T-helper 1 cell treated with Interleukin-12 subunit alpha and Interleukin-12 subunit beta and Interleukin-4 antibody, amounts not matched to agents 30 μg/mL and 1 μg/mL, for 36 hours (primary cell): ENCODE results near the gene PLCXD3.

ENCODE experiments used
- H3K27ac Mint-ChIP-seq: one replicate; pipeline ENCODE4 v1.8.0; 2021; ENCODE audit warnings: mild to moderate bottlenecking, mixed read lengths
- H3K27me3 Mint-ChIP-seq: one replicate; pipeline ENCODE4 v1.8.0; 2021; ENCODE audit warnings: low read depth, mixed read lengths
- H3K36me3 Mint-ChIP-seq: one replicate; pipeline ENCODE4 v1.8.0; 2021; ENCODE audit warnings: low read depth, mixed read lengths
- H3K4me1 Mint-ChIP-seq: one replicate; pipeline ENCODE4 v1.8.0; 2021; ENCODE audit warnings: low read depth, mixed read lengths
- H3K4me3 Mint-ChIP-seq: one replicate; pipeline ENCODE4 v1.8.0; 2021; ENCODE audit warnings: mild to moderate bottlenecking, moderate library complexity, mixed read lengths
- H3K9me3 Mint-ChIP-seq: one replicate; pipeline ENCODE4 v1.8.0; 2021; ENCODE audit warnings: mixed read lengths

Gene PLCXD3

GRCh38 chr5:41286165-41286564, 224.2 kb downstream of the PLCXD3 start:
- no peaks in the 10 kb centered on the region for H3K9me3 Mint-ChIP-seq
- H3K27me3 Mint-ChIP-seq: peaks cover 3% of the 10 kb centered on the region
- H3K4me3 Mint-ChIP-seq: no peak overlapping the region
- no peak overlapping the region for H3K27ac Mint-ChIP-seq
- H3K36me3 Mint-ChIP-seq: no peaks in the 10 kb centered on the region
- no peaks in the 10 kb centered on the region for H3K4me1 Mint-ChIP-seq

DNA sequence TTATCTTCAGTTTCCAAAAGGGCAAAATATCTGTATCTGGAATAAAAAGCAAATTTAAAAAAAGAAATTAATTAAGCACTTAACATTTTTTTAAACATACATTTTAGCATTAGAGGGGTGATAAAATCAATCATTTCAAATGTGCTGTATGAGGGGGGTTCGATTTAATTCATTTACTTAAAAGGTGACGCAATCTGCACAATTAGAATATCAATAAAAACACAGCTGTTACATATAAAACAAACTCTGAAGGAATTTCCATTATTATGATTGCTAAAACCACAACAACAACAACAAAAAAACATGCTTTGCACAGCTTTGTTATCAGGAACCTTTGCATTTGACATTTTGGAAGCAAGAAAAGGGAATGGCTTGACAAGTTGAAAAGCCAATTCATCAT, 225.5 kb downstream of the PLCXD3 start:
- Mint-ChIP-seq H3K4me3 (no peak overlapping the region), H3K27ac (no peak overlapping the region), H3K4me1 (no peaks in the 10 kb centered on the region), H3K9me3 (no peaks in the 10 kb centered on the region), H3K27me3 (peaks cover 3% of the 10 kb centered on the region), H3K36me3 (no peaks in the 10 kb centered on the region)

DNA sequence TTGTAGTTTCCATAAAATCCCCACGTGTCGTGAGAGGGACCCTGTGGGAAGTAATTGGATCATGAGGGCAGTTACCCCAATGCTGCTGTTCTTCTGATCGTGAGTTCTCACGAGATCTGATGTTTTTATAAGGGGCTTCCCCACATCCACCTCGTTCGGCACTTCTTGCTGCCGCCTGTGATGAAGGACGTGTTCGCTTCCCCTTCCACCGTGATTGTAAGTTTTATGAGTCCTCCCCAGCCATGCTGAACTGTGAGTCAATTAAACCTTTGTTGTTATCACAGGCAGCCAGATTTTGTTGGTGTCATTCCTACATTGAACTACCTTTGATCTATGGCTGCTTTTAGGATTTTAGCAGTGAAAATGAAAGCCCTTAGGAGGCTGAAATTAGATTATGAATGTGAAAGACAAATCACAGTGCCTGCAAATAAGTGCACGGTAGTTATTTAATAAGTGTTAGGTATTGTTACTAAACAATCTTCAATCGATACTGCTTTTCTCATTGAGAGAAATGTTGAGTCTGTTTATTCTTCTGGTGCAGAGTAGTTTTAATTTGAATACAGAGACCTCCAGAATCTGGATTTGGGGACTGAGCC, 229.1 kb downstream of the PLCXD3 start:
- H3K27me3 Mint-ChIP-seq: peaks cover 3% of the 10 kb centered on the region
- no peak overlapping the region for H3K27ac Mint-ChIP-seq
- H3K36me3 Mint-ChIP-seq: no peaks in the 10 kb centered on the region
- no peak overlapping the region for H3K4me3 Mint-ChIP-seq
- no peaks in the 10 kb centered on the region for H3K9me3 Mint-ChIP-seq
- H3K4me1 Mint-ChIP-seq: no peaks in the 10 kb centered on the region

GRCh38 chr5:41279040-41279439, 231.4 kb downstream of the PLCXD3 start:
- Mint-ChIP-seq H3K4me3 (no peak overlapping the region), H3K36me3 (no peaks in the 10 kb centered on the region)

DNA sequence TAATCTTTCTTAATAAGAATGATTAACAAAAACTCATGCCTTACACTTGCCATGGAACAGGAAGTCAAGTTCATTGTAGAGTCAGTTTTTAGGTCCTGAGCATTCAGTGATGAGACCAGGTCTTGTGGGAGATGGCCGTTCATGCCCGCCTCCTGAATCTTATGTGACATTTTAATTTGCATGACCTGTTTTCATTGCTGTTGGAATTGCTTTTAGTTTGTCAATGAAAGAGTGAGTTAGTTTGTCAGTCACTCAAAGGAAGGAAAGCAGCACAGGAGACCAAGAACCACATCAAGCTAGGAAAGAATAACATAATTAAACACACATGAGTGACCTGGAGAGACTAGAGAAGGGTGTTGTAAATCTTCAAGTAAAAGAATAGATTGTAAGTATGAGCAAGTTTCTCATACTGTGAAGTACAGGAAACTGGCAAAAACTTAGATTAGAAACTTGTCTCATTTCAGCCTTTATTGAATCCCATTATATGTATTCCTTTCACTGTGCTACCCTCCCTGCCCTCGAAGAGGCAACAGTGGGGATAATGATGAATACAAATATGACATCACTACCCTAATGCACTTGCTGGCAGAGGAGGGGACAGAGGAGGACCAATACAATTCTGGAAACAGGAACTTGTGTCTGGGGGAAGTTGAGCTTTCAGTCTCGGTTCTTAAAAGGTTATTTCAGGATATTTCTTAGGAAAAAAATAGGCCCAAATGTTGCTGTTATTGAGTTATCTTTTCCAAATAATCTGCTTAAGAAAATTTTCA, 232.7 kb downstream of the PLCXD3 start:
- no peaks in the 10 kb centered on the region for H3K9me3 Mint-ChIP-seq
- no peaks in the 10 kb centered on the region for H3K4me1 Mint-ChIP-seq
- H3K27me3 Mint-ChIP-seq: peaks cover 3% of the 10 kb centered on the region
- no peak overlapping the region for H3K27ac Mint-ChIP-seq
- no peak overlapping the region for H3K4me3 Mint-ChIP-seq
- no peaks in the 10 kb centered on the region for H3K36me3 Mint-ChIP-seq

More at GRCh38 chr5:41279040-41279439, 231.4 kb downstream of the PLCXD3 start:
- H3K4me1 Mint-ChIP-seq: no peaks in the 10 kb centered on the region
- no peak overlapping the region for H3K27ac Mint-ChIP-seq
- H3K9me3 Mint-ChIP-seq: no peaks in the 10 kb centered on the region
- peaks cover 3% of the 10 kb centered on the region for H3K27me3 Mint-ChIP-seq

- Mint-ChIP-seq H3K4me3 (no peak overlapping the region), H3K27ac (no peak overlapping the region), H3K4me1 (no peaks in the 10 kb centered on the region), H3K9me3 (no peaks in the 10 kb centered on the region), H3K27me3 (no peaks in the 10 kb centered on the region), H3K36me3 (no peaks in the 10 kb centered on the region)
Measured at GRCh38 chr5:41275813-41276512, 234.4 kb downstream of the PLCXD3 start.

DNA sequence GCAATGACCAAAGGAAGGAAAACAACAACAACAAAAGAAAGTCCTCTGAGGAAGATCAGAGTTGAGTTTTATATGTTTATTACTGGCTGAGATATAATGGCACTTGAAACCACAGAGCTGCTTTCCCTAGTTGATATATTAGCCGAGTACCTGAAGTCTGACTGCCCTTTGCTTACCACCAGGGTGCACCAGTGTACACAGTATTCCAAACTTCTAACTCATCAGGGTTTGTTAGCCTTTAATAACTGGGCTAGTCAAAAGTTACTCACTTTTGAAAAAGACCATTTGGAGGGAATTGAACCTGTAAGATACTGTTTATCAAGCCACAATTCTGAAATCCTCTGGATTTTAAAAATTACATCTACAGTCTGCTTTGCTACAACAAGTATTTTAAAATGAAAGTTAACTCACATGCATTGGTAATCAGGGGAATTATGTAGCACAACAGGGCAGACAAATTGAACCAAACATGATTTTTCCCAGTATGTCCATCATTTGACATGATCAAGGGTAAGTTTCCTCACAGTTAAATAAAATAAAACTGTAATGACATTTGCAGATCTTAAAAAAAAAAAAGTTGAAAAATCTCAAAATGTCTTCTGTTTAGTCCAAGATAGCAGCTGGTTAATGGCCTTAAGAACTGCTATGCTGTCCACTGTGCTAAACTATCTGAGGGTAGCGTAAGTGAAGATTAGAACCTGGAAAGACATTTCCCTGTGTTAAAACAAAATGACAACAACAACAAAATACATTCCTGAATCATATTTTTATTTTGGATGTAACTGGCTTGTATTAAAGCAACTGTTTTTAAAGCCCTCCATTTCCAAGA, 239.8 kb downstream of the PLCXD3 start:
- Mint-ChIP-seq H3K4me1 (no peaks in the 10 kb centered on the region), H3K4me3 (no peak overlapping the region), H3K27me3 (no peaks in the 10 kb centered on the region), H3K36me3 (no peaks in the 10 kb centered on the region), H3K27ac (no peak overlapping the region), H3K9me3 (no peaks in the 10 kb centered on the region)

- no peak overlapping the region for H3K27ac Mint-ChIP-seq
- no peaks in the 10 kb centered on the region for H3K27me3 Mint-ChIP-seq
- H3K4me3 Mint-ChIP-seq: no peak overlapping the region
- H3K4me1 Mint-ChIP-seq: no peaks in the 10 kb centered on the region
- H3K9me3 Mint-ChIP-seq: no peaks in the 10 kb centered on the region
- no peaks in the 10 kb centered on the region for H3K36me3 Mint-ChIP-seq
Measured at GRCh38 chr5:41268894-41269293, 241.5 kb downstream of the PLCXD3 start.

DNA sequence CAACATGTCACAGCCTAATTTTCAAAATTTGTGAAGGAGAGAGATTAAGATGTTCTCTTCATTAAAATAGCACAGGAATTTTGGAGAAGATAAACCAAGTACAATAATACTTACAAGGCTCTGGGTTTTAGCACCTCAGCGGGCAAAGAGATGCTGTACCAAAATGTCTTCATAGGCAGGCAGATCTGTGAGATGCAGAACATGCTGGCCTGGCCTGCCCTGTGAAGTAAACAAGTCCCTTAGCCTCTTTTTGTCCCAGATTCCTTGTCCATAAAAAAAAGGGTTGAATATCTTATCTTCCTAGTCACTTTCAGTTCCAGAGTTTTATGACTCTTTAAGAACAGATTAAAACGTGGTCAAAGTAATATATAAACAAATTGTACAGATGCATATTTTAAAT, 244.0 kb downstream of the PLCXD3 start:
- H3K4me1 Mint-ChIP-seq: no peaks in the 10 kb centered on the region
- H3K9me3 Mint-ChIP-seq: no peaks in the 10 kb centered on the region
- H3K4me3 Mint-ChIP-seq: no peak overlapping the region
- no peaks in the 10 kb centered on the region for H3K36me3 Mint-ChIP-seq
- no peak overlapping the region for H3K27ac Mint-ChIP-seq
- no peaks in the 10 kb centered on the region for H3K27me3 Mint-ChIP-seq

DNA sequence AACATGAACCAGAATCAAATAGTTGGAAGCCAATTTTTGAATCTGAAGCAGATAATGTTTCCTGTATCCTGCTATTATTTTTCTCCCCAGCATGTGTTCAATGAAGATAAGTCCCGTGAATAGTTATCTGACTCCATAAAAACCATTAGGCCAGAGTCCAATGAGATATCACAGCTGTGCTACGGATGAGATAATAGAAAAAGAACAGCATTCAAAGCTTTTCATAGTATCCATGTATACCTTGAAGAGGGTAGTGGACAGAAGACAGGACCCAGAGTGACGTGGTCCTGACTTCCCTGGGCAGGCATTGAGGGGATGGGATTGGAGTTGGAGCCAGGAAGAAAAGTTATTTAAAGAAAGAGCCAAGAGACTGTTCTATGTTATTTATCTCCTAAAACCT, 246.4 kb downstream of the PLCXD3 start:
- Mint-ChIP-seq H3K36me3 (no peaks in the 10 kb centered on the region), H3K27ac (no peak overlapping the region), H3K4me3 (no peak overlapping the region), H3K9me3 (no peaks in the 10 kb centered on the region), H3K27me3 (no peaks in the 10 kb centered on the region), H3K4me1 (no peaks in the 10 kb centered on the region)

DNA sequence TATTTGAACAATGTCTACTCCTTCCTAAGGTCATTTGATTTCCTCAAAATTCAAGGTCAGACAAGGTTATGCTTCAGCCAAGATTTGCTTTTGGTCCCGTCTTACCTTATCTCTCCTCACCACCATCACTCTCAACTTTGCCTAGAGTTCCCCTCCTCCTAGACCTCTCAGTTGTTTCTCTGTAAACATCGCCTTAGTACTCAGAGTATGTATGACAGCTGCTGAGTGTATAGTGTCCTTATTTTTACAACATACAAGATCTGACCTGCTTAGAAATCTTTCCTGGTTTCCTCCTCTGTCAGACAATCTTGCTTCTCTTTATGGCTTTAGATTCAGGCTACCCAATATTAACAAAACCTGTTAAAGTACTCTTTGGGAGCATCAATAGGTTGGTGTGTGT, 247.1 kb downstream of the PLCXD3 start:
- Mint-ChIP-seq H3K27ac (no peak overlapping the region), H3K4me1 (no peaks in the 10 kb centered on the region), H3K4me3 (no peak overlapping the region), H3K27me3 (no peaks in the 10 kb centered on the region), H3K36me3 (no peaks in the 10 kb centered on the region), H3K9me3 (no peaks in the 10 kb centered on the region)
